GM19438 (cell line): ENCODE data around the gene PCDHAC1.

Experiments used
- ATAC-seq: cut with Tn5 transposase; IDR thresholded peaks from one replicate; pipeline ENCODE4 v1.9.1; 2021; ENCODE audit warnings: low read depth; ENCODE audit not compliant: unreplicated experiment

PCDHAC1 gene

GRCh38 chr5:140966293-140967225 lies 40.5 kb downstream of the PCDHAC1 start, which contains the start of gene PCDHAC2:
Gene PCDHAC2 (plus strand): TSS chr5:140966476. CDS start chr5:140966767, 291 bp downstream.
- no peak for ATAC-seq

- ATAC-seq = no peak
Measured at GRCh38 chr5:140967226-140967893, 41.3 kb downstream of the PCDHAC1 start.

DNA sequence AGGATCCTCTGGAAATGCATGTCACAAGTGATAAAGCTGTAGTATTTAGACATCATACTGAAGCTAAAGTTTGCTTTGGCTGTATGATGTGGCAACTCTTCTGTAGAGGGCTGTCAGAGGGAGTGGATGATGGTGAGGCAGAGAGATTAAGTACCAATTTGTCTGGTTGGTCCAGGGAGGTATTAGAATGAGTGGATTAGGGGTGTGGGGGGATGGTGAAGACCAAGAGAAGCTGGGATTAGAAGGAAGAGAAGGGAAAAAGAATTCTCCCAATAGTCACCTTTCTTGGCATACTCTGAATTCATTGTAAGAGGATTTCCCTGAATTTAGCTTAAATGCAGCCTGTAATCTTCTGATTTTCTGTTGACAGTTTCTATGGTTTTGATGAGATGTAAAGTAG lies 43.8 kb downstream of the PCDHAC1 start:
- no peak for ATAC-seq

DNA sequence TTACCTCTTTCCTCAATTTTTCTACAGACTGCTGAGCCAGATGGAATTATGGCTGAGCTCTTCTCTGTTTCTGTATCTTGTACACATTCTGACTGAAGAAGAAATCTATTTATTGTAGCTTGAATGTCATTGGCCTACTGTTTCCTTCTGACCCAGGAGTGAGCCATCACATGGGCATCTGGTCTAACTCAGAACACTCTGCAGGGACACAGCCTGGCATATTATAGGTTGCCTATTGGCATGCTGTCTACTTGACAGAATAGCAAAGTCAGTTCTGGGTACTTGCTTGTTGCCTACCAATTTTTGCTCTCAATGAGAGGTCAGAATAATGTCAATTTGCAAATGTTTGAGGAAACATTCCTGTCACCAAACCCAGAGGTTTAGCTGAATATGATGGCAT lies 47.5 kb downstream of the PCDHAC1 start:
- no peak for ATAC-seq

GRCh38 chr5:140977003-140977402 lies 50.9 kb downstream of the PCDHAC1 start:
- ATAC-seq = no peak

- ATAC-seq = no peak
Measured at GRCh38 chr5:140978260-140978659, 52.2 kb downstream of the PCDHAC1 start.

DNA sequence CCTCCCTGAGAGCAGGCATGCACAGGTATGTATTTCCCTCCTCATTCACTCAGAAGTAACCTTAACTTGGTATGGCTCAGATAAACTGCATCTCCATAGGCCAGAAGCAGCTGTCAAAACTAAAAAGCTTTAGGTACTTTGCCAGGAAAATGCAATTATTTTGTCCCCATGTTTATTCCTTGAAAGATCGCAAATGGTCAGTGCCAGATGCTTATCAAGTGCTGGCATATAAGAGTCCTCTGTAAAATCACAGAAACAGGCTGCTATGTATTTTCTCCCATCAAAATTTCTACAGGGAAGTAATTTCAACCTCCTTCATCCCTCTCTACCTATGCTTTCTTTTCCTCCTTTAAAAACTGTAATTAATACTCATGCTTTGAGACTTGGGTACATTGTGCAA lies 52.9 kb downstream of the PCDHAC1 start:
- no peak for ATAC-seq
